Panc1 (cell line): ENCODE data around the gene PPFIA4.
"Not testable (repeated sequence)": the region's sequence is repeated elsewhere in the genome, so short reads cannot be mapped to it uniquely, and the experiment has no call there.

Experiments
- POLR2AphosphoS5 ChIP-seq: IDR thresholded peaks from 2 replicates; pipeline ENCODE4 v1.6.1; 2012; ENCODE audit warnings: mild to moderate bottlenecking, low read depth, low read length, moderate library complexity
- TF ChIP-seq, protein P1 (sequence below): fragments of 450-650 bp; IDR thresholded peaks from 2 replicates; pipeline ENCODE4 v1.5.1; 2017; ENCODE audit warnings: mild to moderate bottlenecking

DNA sequence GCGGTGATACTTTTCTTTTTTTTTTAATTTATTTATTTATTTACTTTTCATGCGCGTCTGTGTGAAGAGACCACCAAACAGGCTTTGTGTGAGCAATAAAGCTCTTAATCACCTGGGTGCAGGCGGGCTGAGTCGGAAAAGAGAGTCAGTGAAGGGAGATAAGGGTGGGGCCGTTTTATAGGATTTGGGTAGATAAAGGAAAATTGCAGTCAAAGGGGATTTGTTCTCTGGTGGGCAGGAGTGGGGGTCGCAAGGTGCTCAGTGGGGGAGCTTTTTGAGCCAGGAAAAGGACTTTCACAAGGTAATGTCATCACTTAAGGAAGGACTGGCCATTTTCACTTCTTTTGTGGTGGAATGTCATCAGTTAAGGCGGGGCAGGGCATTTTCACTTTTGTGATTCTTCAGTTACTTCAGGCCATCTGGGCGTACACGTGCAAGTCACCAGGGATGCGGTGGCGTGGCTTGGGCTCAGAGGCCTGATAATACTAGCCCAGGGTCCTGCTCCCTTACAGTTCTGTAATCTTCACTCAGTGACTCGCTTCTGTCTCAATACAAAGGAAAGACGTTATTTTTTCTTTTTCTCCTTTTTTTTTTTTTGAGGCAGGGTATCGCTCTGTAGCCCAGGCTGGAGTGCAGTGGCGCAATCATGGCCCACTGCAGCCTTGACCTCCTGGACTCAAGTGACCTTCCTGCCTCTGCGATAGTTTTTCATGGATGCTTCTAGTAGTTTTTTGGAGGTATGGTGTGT lies 20.7 kb upstream of the PPFIA4 start:
- TF ChIP-seq, protein P1, sequence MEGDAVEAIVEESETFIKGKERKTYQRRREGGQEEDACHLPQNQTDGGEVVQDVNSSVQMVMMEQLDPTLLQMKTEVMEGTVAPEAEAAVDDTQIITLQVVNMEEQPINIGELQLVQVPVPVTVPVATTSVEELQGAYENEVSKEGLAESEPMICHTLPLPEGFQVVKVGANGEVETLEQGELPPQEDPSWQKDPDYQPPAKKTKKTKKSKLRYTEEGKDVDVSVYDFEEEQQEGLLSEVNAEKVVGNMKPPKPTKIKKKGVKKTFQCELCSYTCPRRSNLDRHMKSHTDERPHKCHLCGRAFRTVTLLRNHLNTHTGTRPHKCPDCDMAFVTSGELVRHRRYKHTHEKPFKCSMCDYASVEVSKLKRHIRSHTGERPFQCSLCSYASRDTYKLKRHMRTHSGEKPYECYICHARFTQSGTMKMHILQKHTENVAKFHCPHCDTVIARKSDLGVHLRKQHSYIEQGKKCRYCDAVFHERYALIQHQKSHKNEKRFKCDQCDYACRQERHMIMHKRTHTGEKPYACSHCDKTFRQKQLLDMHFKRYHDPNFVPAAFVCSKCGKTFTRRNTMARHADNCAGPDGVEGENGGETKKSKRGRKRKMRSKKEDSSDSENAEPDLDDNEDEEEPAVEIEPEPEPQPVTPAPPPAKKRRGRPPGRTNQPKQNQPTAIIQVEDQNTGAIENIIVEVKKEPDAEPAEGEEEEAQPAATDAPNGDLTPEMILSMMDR = not testable (repeated sequence)
- not testable (repeated sequence) for TF ChIP-seq POLR2AphosphoS5
